ENCODE data around the gene ARAP1.

ARAP1 gene

GRCh38 chr11:72745925-72746550, 6.2 kb downstream of the ARAP1 start:
- DNase-seq (ENCODE audit: extremely low spot score, insufficient read length, low read depth) (no peak), FAIRE-seq (no peak)

- DNase-seq (ENCODE audit: extremely low spot score, insufficient read length, low read depth) (no peak), FAIRE-seq (no peak)
These were observed 6.7 kb downstream of the ARAP1 start for GRCh38 chr11:72745511-72745910.

- no peak for FAIRE-seq
- DNase-seq (ENCODE audit: extremely low spot score, insufficient read length, low read depth): no peak
These were observed 7.7 kb downstream of the ARAP1 start for GRCh38 chr11:72744474-72744873.

GRCh38 chr11:72743321-72744221, 8.6 kb downstream of the ARAP1 start:
- DNase-seq (ENCODE audit: extremely low spot score, insufficient read length, low read depth): no peak
- peak; percentile 88 for FAIRE-seq

GRCh38 chr11:72742513-72743320, 9.5 kb downstream of the ARAP1 start:
- DNase-seq (ENCODE audit: extremely low spot score, insufficient read length, low read depth) (no peak), FAIRE-seq (no peak)

GRCh38 chr11:72741849-72742512, 10.2 kb downstream of the ARAP1 start:
- FAIRE-seq (no peak), DNase-seq (ENCODE audit: extremely low spot score, insufficient read length, low read depth) (no peak)

- FAIRE-seq (peak; percentile 59), DNase-seq (ENCODE audit: extremely low spot score, insufficient read length, low read depth) (no peak)
These were observed 10.8 kb downstream of the ARAP1 start for GRCh38 chr11:72741429-72741833.

- FAIRE-seq: peak; percentile 15
These were observed 11.4 kb downstream of the ARAP1 start for GRCh38 chr11:72740562-72741428.

GRCh38 chr11:72740060-72740424, 12.2 kb downstream of the ARAP1 start:
- DNase-seq (ENCODE audit: extremely low spot score, insufficient read length, low read depth) (no peak), FAIRE-seq (peak; percentile 45)

More at GRCh38 chr11:72740562-72741428, 11.4 kb downstream of the ARAP1 start:
- no peak for DNase-seq (ENCODE audit: extremely low spot score, insufficient read length, low read depth)

GRCh38 chr11:72739240-72740059, 12.8 kb downstream of the ARAP1 start:
- no peak for DNase-seq (ENCODE audit: extremely low spot score, insufficient read length, low read depth)
- FAIRE-seq: no peak

GRCh38 chr11:72738199-72739141, 13.7 kb downstream of the ARAP1 start:
- FAIRE-seq (peak; percentile 88), DNase-seq (ENCODE audit: extremely low spot score, insufficient read length, low read depth) (no peak)

GRCh38 chr11:72737336-72737735, 14.9 kb downstream of the ARAP1 start:
- no peak for FAIRE-seq
- DNase-seq (ENCODE audit: extremely low spot score, insufficient read length, low read depth): no peak

- FAIRE-seq (peak; percentile 42), DNase-seq (ENCODE audit: extremely low spot score, insufficient read length, low read depth) (no peak)
These were observed 15.6 kb downstream of the ARAP1 start for GRCh38 chr11:72736452-72737069.

- DNase-seq (ENCODE audit: extremely low spot score, insufficient read length, low read depth): no peak
- no peak for FAIRE-seq
These were observed 16.6 kb downstream of the ARAP1 start for GRCh38 chr11:72735495-72736027.

GRCh38 chr11:72732329-72732728, 19.9 kb downstream of the ARAP1 start:
- FAIRE-seq: no peak
- DNase-seq (ENCODE audit: extremely low spot score, insufficient read length, low read depth): no peak

GRCh38 chr11:72730737-72731136, 21.5 kb downstream of the ARAP1 start:
- DNase-seq (ENCODE audit: extremely low spot score, insufficient read length, low read depth) (no peak), FAIRE-seq (no peak)

- no peak for FAIRE-seq
- DNase-seq (ENCODE audit: extremely low spot score, insufficient read length, low read depth): no peak
These were observed 22.0 kb downstream of the ARAP1 start for GRCh38 chr11:72730243-72730642.
